Measurements from ENCODE around the gene TUBGCP4. TPM values are rescaled to one million over a fixed set of nuclear protein-coding genes. Genes with fewer than 3 reads are reported as not detected.

The TUBGCP4 gene
- total RNA-seq, 1 experiment from 2014 or later: 29.7 TPM

DNA sequence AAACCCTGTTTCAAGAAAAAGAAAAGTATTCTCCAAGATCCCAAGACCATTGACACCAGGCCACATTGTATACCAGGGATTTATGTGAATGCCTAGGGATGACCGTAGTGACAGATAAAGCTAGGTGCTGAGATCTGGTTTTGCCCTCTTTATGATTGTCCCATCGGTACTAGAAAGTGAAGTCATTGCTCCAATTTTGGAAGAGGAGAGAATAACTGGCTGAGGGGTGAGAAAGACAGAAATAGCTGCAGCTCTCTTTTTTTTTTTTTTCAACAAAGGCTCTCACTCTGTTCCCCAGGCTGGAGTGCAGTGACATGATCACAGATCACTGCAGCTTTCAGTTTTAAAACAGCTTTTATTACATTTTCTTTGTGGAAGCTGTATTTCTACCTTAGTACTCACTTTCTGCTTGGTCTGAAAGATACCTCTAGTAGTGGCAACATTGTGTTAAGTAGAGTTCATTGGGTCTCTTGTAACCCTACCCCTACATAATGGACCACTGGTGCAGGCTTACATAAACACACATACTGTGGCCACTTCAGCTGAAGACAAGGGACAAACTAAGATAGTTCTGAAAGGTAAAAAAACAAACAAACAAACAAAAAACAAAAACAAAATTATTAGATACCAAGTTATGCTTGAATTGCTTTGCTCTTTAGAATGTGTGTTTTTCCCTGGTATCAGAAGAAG lies 18.1 kb upstream of the TUBGCP4 start:
- Histone ChIP-seq H3K79me2 (ENCODE audit: low read length) (no peaks in the 10 kb centered on the region), H3K9me2 (replicated peaks; ENCODE audit: low read length) (no peaks in the 10 kb centered on the region), H2AFZ (ENCODE audit: low read length) (no peak overlapping the region), H4K20me1 (ENCODE audit: low read length) (no peaks in the 10 kb centered on the region), H3K36me3 (ENCODE audit: low read depth, low read length) (no peaks in the 10 kb centered on the region; the same call in 1 of the 2 replicates), H3K4me3 (ENCODE audit: low read length) (no peak overlapping the region), H3K27ac (ENCODE audit: low read length) (no peak overlapping the region), H3K27me3 (ENCODE audit: low read length) (no peaks in the 10 kb centered on the region), H3K4me1 (ENCODE audit: insufficient read depth, low read length) (no peaks in the 10 kb centered on the region), H3K4me2 (ENCODE audit: low read length) (no peak overlapping the region), H3K9me3 (ENCODE audit: low read length) (no peaks in the 10 kb centered on the region), H3K9ac (ENCODE audit: low read length) (no peak overlapping the region), H3F3A (ENCODE audit: low read length, unreplicated experiment) (no peaks in the 10 kb centered on the region)
- DNase-seq (no peak), ATAC-seq (no peak)
- no TSS peak for BruUV-seq (replicated peaks)
- POLR2A ChIA-PET (ENCODE audit: unreplicated experiment): no interaction called here
- TF ChIP-seq CTCF (conservative IDR thresholded peaks at IDR 0.05; ENCODE audit: low read depth, low read length) (no peak), EZH2phosphoT487 (IDR thresholded peaks at IDR 0.05; ENCODE audit: borderline replicate concordance, low read length) (no peak), EZH2 (IDR thresholded peaks at IDR 0.05; ENCODE audit: low read length, unreplicated experiment) (no peak)
- intact Hi-C loops (cut with micrococcal nuclease): no loop called here
- CTCF ChIA-PET: no interaction called here

- Histone ChIP-seq H4K20me1 (ENCODE audit: low read length) (no peaks in the 10 kb centered on the region), H3F3A (ENCODE audit: low read length, unreplicated experiment) (no peaks in the 10 kb centered on the region), H3K4me3 (ENCODE audit: low read length) (peak overlapping the region; percentile 22; the same call in 1 of the 2 replicates), H3K36me3 (ENCODE audit: low read depth, low read length) (peaks cover 66% of the 10 kb centered on the region), H3K27ac (ENCODE audit: low read length) (no peak overlapping the region), H3K4me1 (ENCODE audit: insufficient read depth, low read length) (no peaks in the 10 kb centered on the region), H3K9ac (ENCODE audit: low read length) (no peak overlapping the region), H3K9me3 (ENCODE audit: low read length) (peaks cover 21% of the 10 kb centered on the region), H3K27me3 (ENCODE audit: low read length) (no peaks in the 10 kb centered on the region), H3K79me2 (ENCODE audit: low read length) (no peaks in the 10 kb centered on the region), H3K4me2 (ENCODE audit: low read length) (no peak overlapping the region), H2AFZ (ENCODE audit: low read length) (no peak overlapping the region), H3K9me2 (replicated peaks; ENCODE audit: low read length) (no peaks in the 10 kb centered on the region)
- ChIA-PET CTCF (no interaction called here), POLR2A (ENCODE audit: unreplicated experiment) (no interaction called here)
- no peak for ATAC-seq
- no peak for DNase-seq
- no TSS peak for BruUV-seq (replicated peaks)
- TF ChIP-seq CTCF (conservative IDR thresholded peaks at IDR 0.05; ENCODE audit: low read depth, low read length) (no peak), EZH2 (IDR thresholded peaks at IDR 0.05; ENCODE audit: low read length, unreplicated experiment) (no peak), EZH2phosphoT487 (IDR thresholded peaks at IDR 0.05; ENCODE audit: borderline replicate concordance, low read length) (no peak)
- intact Hi-C loops (cut with micrococcal nuclease): no loop called here
Observed at GRCh38 chr15:43360821-43361220, 10.1 kb upstream of the TUBGCP4 start.

- Histone ChIP-seq H3K4me2 (ENCODE audit: low read length) (no peak overlapping the region), H3K9ac (ENCODE audit: low read length) (no peak overlapping the region), H3F3A (ENCODE audit: low read length, unreplicated experiment) (no peaks in the 10 kb centered on the region), H3K9me2 (replicated peaks; ENCODE audit: low read length) (no peaks in the 10 kb centered on the region), H3K4me1 (ENCODE audit: insufficient read depth, low read length) (no peaks in the 10 kb centered on the region), H3K4me3 (ENCODE audit: low read length) (peak overlapping the region; percentile 22; the same call in 1 of the 2 replicates), H2AFZ (ENCODE audit: low read length) (no peak overlapping the region), H3K36me3 (ENCODE audit: low read depth, low read length) (peaks cover 72% of the 10 kb centered on the region), H4K20me1 (ENCODE audit: low read length) (no peaks in the 10 kb centered on the region), H3K27me3 (ENCODE audit: low read length) (no peaks in the 10 kb centered on the region), H3K9me3 (ENCODE audit: low read length) (peaks cover 21% of the 10 kb centered on the region), H3K79me2 (ENCODE audit: low read length) (no peaks in the 10 kb centered on the region), H3K27ac (ENCODE audit: low read length) (no peak overlapping the region)
- TF ChIP-seq EZH2 (IDR thresholded peaks at IDR 0.05; ENCODE audit: low read length, unreplicated experiment): no peak
- TF ChIP-seq CTCF (conservative IDR thresholded peaks at IDR 0.05; ENCODE audit: low read depth, low read length): no peak
- TF ChIP-seq EZH2phosphoT487 (IDR thresholded peaks at IDR 0.05; ENCODE audit: borderline replicate concordance, low read length): no peak
- ChIA-PET POLR2A (ENCODE audit: unreplicated experiment) (no interaction called here), CTCF (no interaction called here)
- no peak for DNase-seq
- BruUV-seq (replicated peaks): TSS peak; percentile 15
- intact Hi-C loops (cut with micrococcal nuclease): no loop called here
- no peak for ATAC-seq
Observed at GRCh38 chr15:43361313-43361903, 9.5 kb upstream of the TUBGCP4 start.

All from PC-3 (cell line).